Caco-2 (cell line): ENCODE results near the gene MORN3. TPM values are rescaled to one million over a fixed set of nuclear protein-coding genes. Genes with fewer than 3 reads are reported as not detected.

Source experiments
- BruUV-seq: library from RNA; stranded (reverse); fragments of 400-500 nt; replicated peaks from 2 replicates; lab custom pipeline; 2021; lab: Mats Ljungman, UMichigan
- CTCF ChIA-PET: fragments of 300-600 bp; sonication (Branson Sonifier 250); formaldehyde crosslinking; loops from one replicate; lab custom pipeline; 2022; ENCODE audit warnings: antibody characterized with exemption; lab: Charles Lee
- POLR2A ChIA-PET: fragments of 300-600 bp; sonication (Branson Sonifier 250); formaldehyde crosslinking; loops from one replicate; lab custom pipeline; 2022; ENCODE audit warnings: antibody characterized with exemption; lab: Charles Lee
- DNase-seq, 2 experiments: peaks; one replicate each; pipeline versions ENCODE4 v3.0.0 to v3.0.0-alpha.2; 2020 to 2022
- H3K27me3 ChIP-seq: replicated peaks from 2 replicates; pipeline ENCODE4 v1.6.0; 2011; ENCODE audit warnings: low read length; ENCODE audit not compliant: control insufficient read depth, insufficient read depth
- H3K36me3 ChIP-seq: 2 replicates; pipeline ENCODE4 v1.5.1; 2011; ENCODE audit warnings: low read length; ENCODE audit not compliant: control insufficient read depth, insufficient read depth
- H3K4me1 ChIP-seq: fragments of 250-450 bp; sonication (Bioruptor Pico); 2 replicates; pipeline ENCODE4 v1.5.1; 2020; ENCODE audit warnings: mild to moderate bottlenecking
- H3K4me3 ChIP-seq: 2 replicates; pipeline ENCODE4 v1.5.1; 2011; ENCODE audit warnings: low read depth, mild to moderate bottlenecking, control low read depth, low read length
- H3K9me3 ChIP-seq: fragments of 250-450 bp; sonication (Bioruptor Pico); 2 replicates; pipeline ENCODE4 v1.5.1; 2020; ENCODE audit warnings: mild to moderate bottlenecking, moderate library complexity
- H3K27ac Mint-ChIP-seq: one replicate; pipeline ENCODE4 v1.8.0; 2022; ENCODE audit warnings: mixed read lengths; ENCODE audit not compliant: unreplicated experiment
- H3K27me3 Mint-ChIP-seq: one replicate; pipeline ENCODE4 v1.8.0; 2022; ENCODE audit warnings: mixed read lengths; ENCODE audit not compliant: insufficient read depth, unreplicated experiment
- H3K36me3 Mint-ChIP-seq: one replicate; pipeline ENCODE4 v1.8.0; 2022; ENCODE audit warnings: mild to moderate bottlenecking, mixed read lengths; ENCODE audit not compliant: insufficient read depth, unreplicated experiment
- H3K4me1 Mint-ChIP-seq: one replicate; pipeline ENCODE4 v1.8.0; 2022; ENCODE audit warnings: low read depth, mixed read lengths; ENCODE audit not compliant: unreplicated experiment
- H3K4me3 Mint-ChIP-seq: one replicate; pipeline ENCODE4 v1.8.0; 2022; ENCODE audit warnings: mild to moderate bottlenecking, moderate library complexity, mixed read lengths; ENCODE audit not compliant: unreplicated experiment
- H3K9me3 Mint-ChIP-seq: one replicate; pipeline ENCODE4 v1.8.0; 2022; ENCODE audit warnings: mixed read lengths; ENCODE audit not compliant: unreplicated experiment
- CTCF ChIP-seq, 2 experiments: fragments of 200-600 bp in 1 of 2; IDR thresholded peaks; 1 replicate in 1 of 2; 2 replicates in 1 of 2; pipeline versions ENCODE4 v1.5.1 to v1.8.0; 2011 to 2022; ENCODE audit warnings: antibody characterized with exemption in 1 of 2, control low read depth in 1 of 2, inconsistent platforms in 1 of 2, low read depth in 1 of 2, low read length in 1 of 2, mild to moderate bottlenecking in 1 of 2, moderate library complexity in 1 of 2; ENCODE audit not compliant: insufficient read depth in 1 of 2, severe bottlenecking in 1 of 2, unreplicated experiment in 1 of 2
- intact Hi-C: fragments of 100-400 bp; cut with micrococcal nuclease; formaldehyde crosslinking; loops from one replicate; pipeline ENCODE4 v1.10.0; 2022; ENCODE audit not compliant: unreplicated experiment
- total RNA-seq: library from RNA; stranded (reverse); gene quantifications from 2 replicates; pipeline ENCODE4 v1.2.3, GENCODE V29; 2022

Gene MORN3
- total RNA-seq, 1 experiment from 2014 or later: 36.5 TPM

- CTCF ChIA-PET: interaction anchor here (0.8 kb wide), 2 partner anchors 16 to 101 kb away, joined by 3 read pairs; no protein-coding TSS in a partner anchor
- Mint-ChIP-seq H3K9me3 (no peaks in the 10 kb centered on the region), H3K36me3 (peaks cover 24% of the 10 kb centered on the region), H3K4me3 (no peak overlapping the region), H3K4me1 (no peaks in the 10 kb centered on the region), H3K27me3 (no peaks in the 10 kb centered on the region), H3K27ac (no peak overlapping the region)
- BruUV-seq: no TSS peak
- Histone ChIP-seq H3K36me3 (no peaks in the 10 kb centered on the region; the same call in none of the 2 replicates), H3K4me1 (no peaks in the 10 kb centered on the region), H3K9me3 (no peaks in the 10 kb centered on the region), H3K4me3 (no peak overlapping the region), H3K27me3 (no peaks in the 10 kb centered on the region)
- no peak for DNase-seq
- intact Hi-C loops: no loop called here
- no peak for TF ChIP-seq CTCF (IDR thresholded peaks at IDR 0.05; ENCODE audit: insufficient read depth in 1 of 2, low read depth in 1 of 2, low read length in 1 of 2, severe bottlenecking in 1 of 2, unreplicated experiment in 1 of 2)
- POLR2A ChIA-PET: no interaction called here
These were observed 16.5 kb downstream of the MORN3 start for GRCh38 chr12:121652767-121653497.

- H3K27me3 Mint-ChIP-seq: no peaks in the 10 kb centered on the region
- Histone ChIP-seq H3K9me3 (no peaks in the 10 kb centered on the region), H3K4me1 (no peaks in the 10 kb centered on the region), H3K4me3 (no peak overlapping the region), H3K27me3 (no peaks in the 10 kb centered on the region), H3K36me3 (no peaks in the 10 kb centered on the region; the same call in none of the 2 replicates)
- CTCF ChIA-PET: no interaction called here
- H3K4me3 Mint-ChIP-seq: no peak overlapping the region
- no TSS peak for BruUV-seq
- no peaks in the 10 kb centered on the region for H3K4me1 Mint-ChIP-seq
- no peaks in the 10 kb centered on the region for H3K9me3 Mint-ChIP-seq
- no peak for TF ChIP-seq CTCF (IDR thresholded peaks at IDR 0.05; ENCODE audit: insufficient read depth in 1 of 2, low read depth in 1 of 2, low read length in 1 of 2, severe bottlenecking in 1 of 2, unreplicated experiment in 1 of 2)
- H3K27ac Mint-ChIP-seq: no peak overlapping the region
- intact Hi-C loops: no loop called here
- POLR2A ChIA-PET: no interaction called here
- H3K36me3 Mint-ChIP-seq: peaks cover 24% of the 10 kb centered on the region
- DNase-seq: no peak
These were observed 18.1 kb downstream of the MORN3 start for GRCh38 chr12:121651320-121651719.

GRCh38 chr12:121649819-121650353 is 19.6 kb downstream of the MORN3 start:
- Histone ChIP-seq H3K36me3 (no peaks in the 10 kb centered on the region; the same call in none of the 2 replicates), H3K9me3 (no peaks in the 10 kb centered on the region), H3K4me3 (no peak overlapping the region), H3K27me3 (no peaks in the 10 kb centered on the region), H3K4me1 (no peaks in the 10 kb centered on the region)
- intact Hi-C loops: no loop called here
- Mint-ChIP-seq H3K36me3 (peaks cover 34% of the 10 kb centered on the region), H3K4me1 (no peaks in the 10 kb centered on the region), H3K27ac (no peak overlapping the region), H3K4me3 (no peak overlapping the region), H3K9me3 (no peaks in the 10 kb centered on the region), H3K27me3 (no peaks in the 10 kb centered on the region)
- ChIA-PET CTCF (interaction anchor here (1.1 to 1.9 kb wide), 2 partner anchors 19 to 23 kb away, joined by 4 to 5 read pairs; partner anchors contain the start of gene ORAI1), POLR2A (no interaction called here)
- TF ChIP-seq CTCF (IDR thresholded peaks at IDR 0.05; ENCODE audit: insufficient read depth in 1 of 2, low read depth in 1 of 2, low read length in 1 of 2, severe bottlenecking in 1 of 2, unreplicated experiment in 1 of 2): no peak
- DNase-seq: no peak
- BruUV-seq: no TSS peak
